SU-DHL-6 (cell line): ENCODE data around the gene SCAPER.

Source experiments
- CTCF ChIP-seq: fragments of 200-600 bp; sonication (generic); IDR thresholded peaks from one replicate; pipeline ENCODE4 v1.5.1; 2017; ENCODE audit warnings: antibody characterized with exemption, mild to moderate bottlenecking, low read length, moderate library complexity; ENCODE audit not compliant: insufficient read depth, poor library complexity, severe bottlenecking
- EZH2phosphoT487 ChIP-seq: fragments of 200-600 bp; sonication (generic), shearing (Covaris generic); conservative IDR thresholded peaks from 2 replicates; pipeline ENCODE4 v1.6.1; 2018; ENCODE audit warnings: mild to moderate bottlenecking, antibody characterized with exemption, low read length, moderate library complexity, mixed read lengths

DNA sequence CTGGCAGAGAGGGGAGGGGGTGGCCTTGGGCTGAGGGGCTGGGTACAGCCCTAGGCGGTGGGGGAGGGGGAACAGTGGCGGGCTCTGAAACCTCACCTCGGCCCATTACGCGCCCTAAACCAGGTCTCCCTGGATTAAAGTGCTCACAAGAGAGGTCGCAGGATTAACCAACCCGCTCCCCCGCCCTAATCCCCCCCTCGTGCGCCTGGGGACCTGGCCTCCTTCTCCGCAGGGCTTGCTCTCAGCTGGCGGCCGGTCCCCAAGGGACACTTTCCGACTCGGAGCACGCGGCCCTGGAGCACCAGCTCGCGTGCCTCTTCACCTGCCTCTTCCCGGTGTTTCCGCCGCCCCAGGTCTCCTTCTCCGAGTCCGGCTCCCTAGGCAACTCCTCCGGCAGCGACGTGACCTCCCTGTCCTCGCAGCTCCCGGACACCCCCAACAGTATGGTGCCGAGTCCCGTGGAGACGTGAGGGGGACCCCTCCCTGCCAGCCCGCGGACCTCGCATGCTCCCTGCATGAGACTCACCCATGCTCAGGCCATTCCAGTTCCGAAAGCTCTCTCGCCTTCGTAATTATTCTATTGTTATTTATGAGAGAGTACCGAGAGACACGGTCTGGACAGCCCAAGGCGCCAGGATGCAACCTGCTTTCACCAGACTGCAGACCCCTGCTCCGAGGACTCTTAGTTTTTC lies 563.6 kb downstream of the SCAPER start:
- TF ChIP-seq CTCF (no peak), EZH2phosphoT487 (no peak)
